ENCODE measurements around the gene PIK3R5.

PIK3R5 gene

GRCh38 chr17:8918807-8919465 lies 46.6 kb downstream of the PIK3R5 start:
- Mint-ChIP-seq H3K9me3 (no peaks in the 10 kb centered on the region), H3K36me3 (ENCODE audit: low read depth) (peaks cover 64% of the 10 kb centered on the region), H3K4me1 (ENCODE audit: low read depth) (peaks cover 55% of the 10 kb centered on the region), H3K27me3 (no peaks in the 10 kb centered on the region), H3K4me3 (no peak overlapping the region), H3K27ac (peak overlapping the region; percentile 94)
- intact Hi-C loops (cut with micrococcal nuclease): no loop called here

GRCh38 chr17:8916466-8916865 lies 49.0 kb downstream of the PIK3R5 start:
- intact Hi-C loops (cut with micrococcal nuclease): no loop called here
- Mint-ChIP-seq H3K27me3 (no peaks in the 10 kb centered on the region), H3K4me1 (ENCODE audit: low read depth) (peaks cover 80% of the 10 kb centered on the region), H3K36me3 (ENCODE audit: low read depth) (peaks cover 89% of the 10 kb centered on the region), H3K4me3 (peak overlapping the region; percentile 11), H3K9me3 (no peaks in the 10 kb centered on the region), H3K27ac (peak overlapping the region; percentile 94)

- H3K27ac Mint-ChIP-seq: peak overlapping the region; percentile 94
- no peak overlapping the region for H3K4me3 Mint-ChIP-seq
- H3K9me3 Mint-ChIP-seq: no peaks in the 10 kb centered on the region
- H3K27me3 Mint-ChIP-seq: no peaks in the 10 kb centered on the region
- peaks cover 91% of the 10 kb centered on the region for H3K4me1 Mint-ChIP-seq (ENCODE audit: low read depth)
- peaks cover 100% of the 10 kb centered on the region for H3K36me3 Mint-ChIP-seq (ENCODE audit: low read depth)
- intact Hi-C loops (cut with micrococcal nuclease): no loop called here
These were observed 51.0 kb downstream of the PIK3R5 start for GRCh38 chr17:8914554-8914953.

GRCh38 chr17:8913879-8914278 lies 51.6 kb downstream of the PIK3R5 start:
- H3K4me3 Mint-ChIP-seq: no peak overlapping the region
- H3K36me3 Mint-ChIP-seq (ENCODE audit: low read depth): peaks cover 100% of the 10 kb centered on the region
- H3K9me3 Mint-ChIP-seq: no peaks in the 10 kb centered on the region
- intact Hi-C loops (cut with micrococcal nuclease): no loop called here
- no peaks in the 10 kb centered on the region for H3K27me3 Mint-ChIP-seq
- H3K4me1 Mint-ChIP-seq (ENCODE audit: low read depth): peaks cover 90% of the 10 kb centered on the region
- H3K27ac Mint-ChIP-seq: peak overlapping the region; percentile 94

- Mint-ChIP-seq H3K27ac (peak overlapping the region; percentile 73), H3K4me1 (ENCODE audit: low read depth) (peaks cover 92% of the 10 kb centered on the region), H3K27me3 (no peaks in the 10 kb centered on the region), H3K4me3 (no peak overlapping the region), H3K36me3 (ENCODE audit: low read depth) (peaks cover 100% of the 10 kb centered on the region), H3K9me3 (no peaks in the 10 kb centered on the region)
- intact Hi-C loops (cut with micrococcal nuclease): no loop called here
These were observed 52.4 kb downstream of the PIK3R5 start for GRCh38 chr17:8913091-8913490.

GRCh38 chr17:8912084-8912981 lies 53.2 kb downstream of the PIK3R5 start:
- Mint-ChIP-seq H3K27ac (peak overlapping the region; percentile 73), H3K36me3 (ENCODE audit: low read depth) (peaks cover 100% of the 10 kb centered on the region), H3K9me3 (no peaks in the 10 kb centered on the region), H3K4me3 (no peak overlapping the region), H3K4me1 (ENCODE audit: low read depth) (peaks cover 87% of the 10 kb centered on the region), H3K27me3 (no peaks in the 10 kb centered on the region)
- intact Hi-C loops (cut with micrococcal nuclease): no loop called here

- Mint-ChIP-seq H3K4me1 (ENCODE audit: low read depth) (peaks cover 77% of the 10 kb centered on the region), H3K9me3 (no peaks in the 10 kb centered on the region), H3K27me3 (no peaks in the 10 kb centered on the region), H3K27ac (peak overlapping the region; percentile 73), H3K36me3 (ENCODE audit: low read depth) (peaks cover 100% of the 10 kb centered on the region), H3K4me3 (no peak overlapping the region)
- intact Hi-C loops (cut with micrococcal nuclease): no loop called here
These were observed 54.4 kb downstream of the PIK3R5 start for GRCh38 chr17:8910969-8911604.

GRCh38 chr17:8909586-8910270 lies 55.8 kb downstream of the PIK3R5 start:
- Mint-ChIP-seq H3K4me3 (no peak overlapping the region), H3K9me3 (no peaks in the 10 kb centered on the region), H3K4me1 (ENCODE audit: low read depth) (peaks cover 73% of the 10 kb centered on the region), H3K27ac (peak overlapping the region; percentile 73), H3K27me3 (no peaks in the 10 kb centered on the region), H3K36me3 (ENCODE audit: low read depth) (peaks cover 100% of the 10 kb centered on the region)
- intact Hi-C loops (cut with micrococcal nuclease): no loop called here

GRCh38 chr17:8905331-8905730 lies 60.2 kb downstream of the PIK3R5 start:
- no peaks in the 10 kb centered on the region for H3K9me3 Mint-ChIP-seq
- H3K27ac Mint-ChIP-seq: peak overlapping the region; percentile 33
- peaks cover 99% of the 10 kb centered on the region for H3K36me3 Mint-ChIP-seq (ENCODE audit: low read depth)
- intact Hi-C loops (cut with micrococcal nuclease): no loop called here
- no peaks in the 10 kb centered on the region for H3K27me3 Mint-ChIP-seq
- no peak overlapping the region for H3K4me3 Mint-ChIP-seq
- H3K4me1 Mint-ChIP-seq (ENCODE audit: low read depth): peaks cover 53% of the 10 kb centered on the region

- Mint-ChIP-seq H3K36me3 (ENCODE audit: low read depth) (peaks cover 99% of the 10 kb centered on the region), H3K27ac (peak overlapping the region; percentile 33), H3K4me3 (no peak overlapping the region), H3K4me1 (ENCODE audit: low read depth) (peaks cover 53% of the 10 kb centered on the region), H3K27me3 (no peaks in the 10 kb centered on the region), H3K9me3 (no peaks in the 10 kb centered on the region)
- intact Hi-C loops (cut with micrococcal nuclease): no loop called here
These were observed 60.8 kb downstream of the PIK3R5 start for GRCh38 chr17:8904686-8905085.

- H3K36me3 Mint-ChIP-seq (ENCODE audit: low read depth): peaks cover 99% of the 10 kb centered on the region
- H3K9me3 Mint-ChIP-seq: no peaks in the 10 kb centered on the region
- H3K27ac Mint-ChIP-seq: peak overlapping the region; percentile 33
- no peaks in the 10 kb centered on the region for H3K27me3 Mint-ChIP-seq
- intact Hi-C loops (cut with micrococcal nuclease): no loop called here
- peaks cover 54% of the 10 kb centered on the region for H3K4me1 Mint-ChIP-seq (ENCODE audit: low read depth)
- no peak overlapping the region for H3K4me3 Mint-ChIP-seq
These were observed 61.3 kb downstream of the PIK3R5 start for GRCh38 chr17:8904201-8904600.

- Mint-ChIP-seq H3K4me3 (peak overlapping the region; percentile 17), H3K36me3 (ENCODE audit: low read depth) (peaks cover 99% of the 10 kb centered on the region), H3K4me1 (ENCODE audit: low read depth) (peaks cover 75% of the 10 kb centered on the region), H3K9me3 (no peaks in the 10 kb centered on the region), H3K27me3 (no peaks in the 10 kb centered on the region), H3K27ac (peak overlapping the region; percentile 83)
- intact Hi-C loops (cut with micrococcal nuclease): no loop called here
These were observed 64.6 kb downstream of the PIK3R5 start for GRCh38 chr17:8900626-8901585.

- no peaks in the 10 kb centered on the region for H3K9me3 Mint-ChIP-seq
- H3K4me1 Mint-ChIP-seq (ENCODE audit: low read depth): peaks cover 75% of the 10 kb centered on the region
- intact Hi-C loops (cut with micrococcal nuclease): no loop called here
- H3K27me3 Mint-ChIP-seq: no peaks in the 10 kb centered on the region
- H3K27ac Mint-ChIP-seq: peak overlapping the region; percentile 83
- peaks cover 99% of the 10 kb centered on the region for H3K36me3 Mint-ChIP-seq (ENCODE audit: low read depth)
- peak overlapping the region; percentile 17 for H3K4me3 Mint-ChIP-seq
These were observed 65.3 kb downstream of the PIK3R5 start for GRCh38 chr17:8900207-8900606.

All from dendritic cell treated with granulocyte-macrophage colony-stimulating factor and Interleukin-4, amounts not matched to agents 40 ng/mL and 50 ng/mL, for 4 days (primary cell).